Activated CD8-positive, alpha-beta memory T cell treated with anti-CD3 and anti-CD28 coated beads, Interleukin-2, amount 50 U/mL, for 1 hour (primary cell): ENCODE results near the gene UBL3.

Experiments
- DNase-seq: peaks from one replicate; pipeline ENCODE4 v3.0.0-alpha.2; 2020; ENCODE audit errors: extremely low read depth

UBL3 gene

DNA sequence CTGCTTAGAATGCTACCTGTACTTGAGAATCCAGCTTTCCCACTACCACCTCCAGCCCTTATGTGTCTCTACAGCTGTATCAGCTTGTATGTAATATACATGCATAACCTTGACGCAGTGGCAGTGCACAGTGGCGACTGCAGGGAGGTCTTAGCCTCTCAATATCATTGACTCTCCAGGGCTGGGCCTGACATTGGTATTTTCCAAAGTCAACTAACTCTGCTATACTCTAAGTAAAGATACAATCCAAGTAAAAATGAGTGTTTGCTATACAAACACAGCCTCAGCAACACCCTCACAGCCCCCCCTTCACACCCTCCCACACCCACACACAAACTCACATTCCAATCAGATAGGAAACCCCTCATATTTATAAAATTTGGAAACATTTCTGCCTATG is 6.7 kb upstream of the UBL3 start:
- DNase-seq, result no peak

DNA sequence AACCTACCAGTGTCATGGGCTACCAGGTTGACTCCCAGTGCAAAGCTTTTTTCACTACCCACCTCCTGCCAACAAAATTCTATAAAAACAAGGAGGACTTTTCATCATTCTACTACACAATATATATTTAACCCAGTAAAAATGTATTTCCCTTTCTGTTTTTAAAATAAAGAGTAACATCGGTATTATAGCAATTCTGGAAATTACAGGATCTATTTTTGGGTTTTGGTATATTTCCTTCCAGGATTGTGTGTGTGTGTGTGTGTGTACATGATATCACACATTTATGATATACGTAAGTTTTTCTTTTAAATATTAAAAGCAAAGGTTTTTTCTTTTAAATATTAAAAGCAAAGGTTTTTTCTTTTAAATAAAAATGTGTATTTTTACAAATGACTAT is 6.0 kb upstream of the UBL3 start:
- DNase-seq, result no peak

DNA sequence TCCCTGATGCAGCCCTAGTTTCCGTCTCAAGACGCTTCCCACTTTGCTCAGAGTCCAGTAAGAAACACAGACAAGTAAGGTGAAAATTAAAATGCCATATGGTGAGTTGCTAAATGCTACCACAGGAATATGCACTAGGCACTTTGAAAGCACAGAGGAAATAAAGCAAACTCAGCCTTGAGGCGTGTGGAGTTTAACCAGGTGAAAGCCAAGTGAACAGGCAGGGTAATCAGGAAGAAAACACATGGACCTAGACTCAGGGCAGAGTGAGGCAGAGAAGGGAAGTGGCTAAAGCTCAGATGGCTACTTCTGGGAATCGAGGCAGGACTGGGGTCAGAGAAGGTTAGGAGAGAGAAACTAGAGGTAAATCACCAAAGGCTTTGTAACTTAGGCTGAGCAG is 5.4 kb upstream of the UBL3 start:
- DNase-seq, result no peak

DNA sequence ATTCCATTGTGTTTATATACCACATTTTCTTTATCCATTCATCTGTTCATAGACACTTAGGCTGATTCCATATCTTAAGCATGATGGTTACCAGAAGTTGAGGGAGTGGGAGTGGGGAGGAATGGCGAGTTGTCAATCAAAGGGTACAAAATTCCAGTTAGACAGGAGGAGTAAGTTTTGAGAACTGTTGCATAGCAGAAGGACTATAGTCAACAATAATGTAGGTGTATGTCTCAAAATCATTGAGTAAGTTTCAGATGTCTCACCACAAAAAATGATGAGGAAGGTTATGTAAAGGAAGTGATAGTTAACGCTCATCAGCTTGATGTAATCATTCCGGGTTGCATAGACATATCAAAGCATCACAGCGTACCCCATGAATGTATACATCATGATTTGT is 4.6 kb upstream of the UBL3 start:
- no peak for DNase-seq

DNA sequence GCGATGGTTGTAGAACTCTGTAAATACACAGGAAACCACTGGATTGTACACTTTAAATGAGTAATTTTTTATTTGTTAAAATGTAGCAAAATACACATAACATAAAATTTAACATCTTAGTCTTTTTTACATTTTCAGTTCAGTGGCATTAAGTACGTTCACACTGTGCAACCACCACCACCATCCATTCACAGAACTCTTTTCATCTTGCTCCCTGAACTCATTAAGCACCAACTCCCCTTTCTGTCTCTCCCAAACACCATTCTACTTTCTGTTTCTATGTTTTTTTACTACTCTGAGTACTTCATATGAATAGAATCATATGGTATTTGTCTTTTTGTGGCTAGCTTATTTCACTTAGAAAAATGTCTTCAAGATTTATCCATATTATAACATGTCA is 2.7 kb upstream of the UBL3 start:
- DNase-seq, result no peak

DNA sequence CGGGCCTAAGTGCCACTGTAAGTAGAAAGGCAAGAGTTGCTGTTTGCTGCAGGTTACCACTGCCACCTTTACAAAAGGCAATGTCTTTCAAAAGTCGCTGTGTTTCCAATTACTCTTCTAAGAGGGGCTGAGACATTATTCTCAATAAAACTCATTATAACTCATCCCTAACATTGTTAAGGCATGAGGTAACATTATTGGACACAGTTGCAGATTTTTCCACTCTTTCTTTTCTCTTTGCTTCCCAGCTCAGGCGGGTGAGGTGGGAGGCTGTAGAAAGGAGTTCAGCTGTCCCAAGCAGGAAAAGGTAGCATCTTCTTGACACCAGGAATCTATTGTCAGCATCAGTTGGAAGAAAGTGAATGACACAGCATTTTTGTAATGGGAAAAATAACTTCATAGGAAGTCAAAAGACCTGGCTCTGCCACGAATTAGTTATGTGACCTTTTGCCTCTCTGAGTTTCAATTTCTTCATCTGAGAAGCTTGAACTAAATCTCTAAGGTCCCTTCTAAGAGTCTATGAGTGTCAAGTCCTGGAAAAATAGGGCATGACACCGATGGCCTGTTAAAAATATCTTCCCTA is 2.1 kb upstream of the UBL3 start:
- DNase-seq, result no peak

DNA sequence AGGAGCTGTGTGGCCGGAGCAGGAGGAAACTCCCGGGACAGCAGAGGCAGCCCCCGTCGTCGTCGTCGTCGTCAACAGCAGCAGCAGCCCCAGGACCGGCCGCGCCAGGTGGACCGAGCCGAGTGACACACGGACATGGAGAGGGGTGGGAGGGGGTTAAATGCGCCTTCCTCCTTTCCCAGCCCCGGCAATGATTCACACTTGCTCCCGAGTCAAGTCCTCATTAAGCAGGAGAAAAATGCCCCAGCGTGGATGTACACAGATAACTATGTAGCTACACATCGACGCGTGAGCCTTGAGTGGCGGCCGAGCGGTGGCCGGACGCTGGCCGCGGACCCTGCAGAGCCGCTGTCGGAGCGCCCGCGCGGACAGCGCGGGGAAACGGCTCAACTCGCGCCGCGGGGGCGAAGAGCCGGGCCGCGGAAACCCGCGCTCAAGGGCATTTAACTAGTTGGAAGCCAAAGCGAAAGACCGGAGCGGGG is 645 bp downstream of the UBL3 start:
- no peak for DNase-seq

DNA sequence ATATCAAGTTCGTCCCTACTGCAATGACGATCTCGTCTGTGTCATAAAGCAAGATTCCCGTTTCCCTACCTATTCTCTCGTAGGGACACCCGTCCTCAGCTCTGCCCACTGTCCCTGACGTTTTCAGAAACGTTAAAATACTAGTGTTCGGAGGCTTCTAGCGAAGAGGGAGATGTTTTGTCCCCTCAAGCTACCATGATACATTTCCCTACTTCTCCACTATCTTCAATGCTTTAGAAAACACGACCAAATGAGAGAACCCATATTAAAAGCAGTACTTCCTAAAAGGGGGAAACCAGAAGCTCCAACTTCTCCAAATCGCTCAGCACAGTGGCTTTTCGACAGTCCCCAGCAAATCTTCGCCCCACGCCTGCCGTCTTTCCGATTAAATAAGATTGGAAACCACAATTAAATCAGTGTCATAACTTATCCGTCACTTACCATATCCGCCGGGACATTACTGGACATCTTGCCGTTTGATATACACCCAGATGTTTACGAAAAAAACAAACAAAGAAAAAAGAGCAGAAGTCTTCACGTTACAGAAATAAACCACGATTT is 1.3 kb downstream of the UBL3 start:
- DNase-seq, result no peak

DNA sequence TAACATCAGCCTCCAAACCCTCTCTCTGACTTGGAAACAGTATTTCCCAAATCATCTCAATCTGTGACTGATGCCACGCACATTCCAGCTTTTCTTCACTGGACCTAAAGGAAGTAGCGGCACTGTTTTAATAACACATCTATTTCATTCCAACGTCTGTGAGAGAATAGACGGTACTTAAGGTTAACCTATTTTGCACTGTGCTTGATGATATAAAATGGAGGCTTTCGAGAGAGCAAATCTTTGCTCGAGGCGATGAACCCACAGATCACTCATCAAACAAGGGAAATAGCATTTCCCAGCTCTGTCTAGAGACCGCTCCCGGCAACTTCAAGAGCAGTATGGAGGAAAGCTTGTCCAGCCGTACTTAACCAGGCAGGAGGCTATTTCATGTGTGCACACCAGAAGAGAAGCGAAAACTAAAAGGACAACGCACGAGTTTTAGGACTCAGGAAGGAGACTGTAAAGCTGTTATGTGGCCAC is 2.9 kb downstream of the UBL3 start:
- no peak for DNase-seq

DNA sequence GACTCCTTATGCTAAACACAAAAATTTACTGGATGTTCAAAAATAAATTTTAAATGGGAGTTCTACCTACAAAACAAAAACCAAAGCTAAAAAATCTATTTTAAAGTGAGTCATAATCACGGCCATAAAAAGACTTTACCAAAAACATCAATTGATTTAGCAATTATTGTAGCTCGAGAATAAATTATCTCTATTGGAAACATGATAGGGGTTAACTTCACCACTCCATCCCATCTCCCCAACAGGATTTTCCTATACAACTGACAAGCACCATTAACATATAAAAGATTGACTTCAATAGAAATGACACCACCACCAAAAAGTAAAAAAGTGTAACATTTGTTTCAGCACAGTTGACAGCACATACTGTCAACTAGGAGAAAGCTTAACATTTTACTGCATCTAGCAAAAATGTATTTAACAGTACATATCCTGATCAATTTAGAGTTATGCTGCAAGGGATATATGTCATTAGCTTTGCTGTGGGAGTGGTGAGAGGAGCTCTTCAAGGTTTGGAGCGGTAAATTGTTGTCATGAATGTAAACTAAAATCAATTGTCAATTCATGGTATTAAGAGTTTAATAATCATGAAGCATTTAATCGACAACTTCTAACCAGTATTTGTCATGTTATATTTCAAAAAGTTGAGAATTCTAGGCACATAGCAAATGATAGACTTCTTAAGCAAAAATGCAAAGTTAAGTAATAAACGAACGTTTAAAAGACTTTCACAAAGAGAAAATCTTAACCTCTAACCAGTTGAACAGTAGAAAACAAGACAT is 3.8 kb downstream of the UBL3 start:
- DNase-seq, result no peak

DNA sequence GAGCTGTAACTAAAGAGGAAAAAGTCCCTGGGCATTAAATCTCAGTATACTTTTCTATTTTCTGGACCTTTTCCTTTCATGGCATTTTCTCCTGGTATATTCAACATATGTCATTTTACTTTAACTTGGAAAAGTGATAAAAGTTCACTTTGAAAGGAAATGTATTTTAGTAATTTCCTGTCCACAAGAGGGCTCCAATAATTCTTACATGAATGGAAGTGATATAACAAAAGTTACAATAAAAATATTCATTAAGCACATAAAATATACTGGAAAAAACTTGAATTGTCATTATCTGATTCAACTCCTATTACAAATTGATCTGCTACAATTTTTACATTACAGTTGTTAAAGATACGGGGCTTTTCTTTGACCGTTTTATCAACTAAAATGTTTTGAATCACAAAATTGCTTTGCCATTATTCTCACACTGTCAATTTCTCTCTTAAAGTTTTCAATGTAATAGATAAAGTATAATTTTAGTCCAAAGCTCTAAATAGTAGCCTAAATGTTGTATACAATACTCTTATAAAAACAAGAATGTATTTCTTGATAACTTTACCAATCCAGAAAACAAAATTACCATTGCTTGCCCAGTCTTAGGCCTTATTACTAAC is 4.9 kb downstream of the UBL3 start:
- DNase-seq, result no peak

DNA sequence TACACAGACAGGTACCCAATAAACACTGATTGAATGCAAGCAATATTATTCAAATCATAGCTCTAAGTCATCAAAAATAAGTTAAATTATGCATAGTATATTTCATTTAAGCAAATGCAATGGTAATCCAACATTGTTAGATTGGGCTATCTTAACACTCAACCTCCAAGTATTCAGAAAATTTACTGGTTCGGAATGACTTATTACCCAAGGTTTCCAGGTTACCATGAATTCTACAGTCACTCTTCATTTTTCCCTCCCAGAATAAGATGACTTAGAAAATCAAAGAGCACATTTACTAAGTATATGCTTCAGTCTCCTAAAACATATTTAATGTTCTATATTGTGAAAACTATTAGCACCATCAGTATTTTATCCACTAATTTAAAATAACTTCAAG is 6.0 kb downstream of the UBL3 start:
- no peak for DNase-seq

DNA sequence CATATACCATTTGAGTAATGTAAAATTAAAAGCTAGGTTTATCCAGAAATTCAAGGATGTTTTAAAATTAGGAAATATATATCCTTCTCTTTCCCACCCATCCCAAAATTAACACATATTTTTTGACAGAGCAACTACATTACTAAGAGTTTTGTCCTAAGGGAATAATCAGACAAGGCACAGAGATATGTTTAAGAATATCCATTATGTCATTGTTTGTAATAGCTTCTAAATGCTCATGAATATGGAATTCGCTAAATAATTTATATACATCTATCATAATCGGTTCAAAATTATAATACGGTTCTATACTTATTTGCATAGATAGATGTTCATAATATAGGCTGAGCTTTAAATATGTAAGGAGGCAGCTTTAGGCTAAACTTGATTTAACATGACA is 9.8 kb downstream of the UBL3 start:
- DNase-seq, result no peak

DNA sequence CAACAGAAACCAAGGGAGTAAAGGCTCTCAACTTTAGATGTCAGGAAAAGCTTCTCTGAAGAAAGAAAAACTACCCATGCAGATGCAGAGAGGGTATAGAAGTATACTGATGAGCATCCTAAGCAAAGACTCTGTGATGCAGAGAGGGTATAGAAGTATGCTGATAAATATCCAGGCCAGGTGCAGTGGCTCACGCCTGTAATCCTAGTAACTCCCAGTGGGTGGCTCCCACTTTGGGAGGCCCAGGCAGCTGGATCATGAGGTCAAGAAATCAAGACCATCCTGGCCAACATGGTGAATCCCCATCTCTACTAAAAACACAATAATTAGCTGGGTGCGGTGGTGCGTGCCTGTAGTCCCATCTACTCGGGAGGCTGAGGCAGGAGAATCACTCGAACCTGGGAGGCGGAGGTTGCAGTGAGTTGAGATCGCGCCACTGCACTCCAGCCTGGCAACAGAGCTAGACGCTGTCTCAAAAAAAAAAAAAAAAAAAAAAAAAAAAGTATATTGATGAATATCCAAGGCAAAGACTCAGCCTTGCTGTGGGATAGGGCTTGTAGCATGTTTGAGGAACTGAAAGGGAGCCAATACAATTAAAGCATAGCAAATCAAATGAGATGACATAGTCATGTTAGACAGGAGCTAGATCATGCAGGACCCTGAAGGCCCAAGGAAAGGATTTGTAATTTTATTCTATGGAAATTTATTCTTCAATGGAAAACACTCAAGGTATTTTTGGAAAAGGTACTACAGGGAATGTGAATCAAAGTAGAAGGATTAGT is 14.9 kb downstream of the UBL3 start:
- DNase-seq, result no peak

DNA sequence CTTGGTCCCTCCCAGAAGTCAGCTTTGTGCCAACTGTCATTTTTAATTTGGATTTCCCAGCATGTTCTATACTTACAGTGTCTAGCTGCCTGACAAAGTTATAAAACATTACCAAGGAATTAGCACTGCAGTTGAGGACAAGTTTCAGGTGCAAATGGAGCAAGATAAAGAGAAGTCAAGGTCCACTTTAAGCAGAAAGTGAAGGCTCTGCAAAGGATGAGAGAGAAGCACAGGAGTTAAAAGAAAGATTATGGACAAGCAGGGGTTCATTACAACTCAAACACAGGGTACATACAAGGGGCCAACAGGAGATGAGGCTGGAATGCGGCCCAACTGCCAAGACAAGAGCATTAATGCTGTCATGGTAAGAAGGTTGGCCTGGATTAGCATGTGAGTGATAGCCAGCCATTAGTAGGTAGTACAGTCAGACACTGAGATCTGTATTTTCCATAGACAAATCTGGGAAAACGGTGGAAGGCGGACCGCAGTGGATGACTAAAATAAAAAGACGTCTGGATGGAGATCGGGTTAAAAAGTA is 17.6 kb downstream of the UBL3 start:
- no peak for DNase-seq

DNA sequence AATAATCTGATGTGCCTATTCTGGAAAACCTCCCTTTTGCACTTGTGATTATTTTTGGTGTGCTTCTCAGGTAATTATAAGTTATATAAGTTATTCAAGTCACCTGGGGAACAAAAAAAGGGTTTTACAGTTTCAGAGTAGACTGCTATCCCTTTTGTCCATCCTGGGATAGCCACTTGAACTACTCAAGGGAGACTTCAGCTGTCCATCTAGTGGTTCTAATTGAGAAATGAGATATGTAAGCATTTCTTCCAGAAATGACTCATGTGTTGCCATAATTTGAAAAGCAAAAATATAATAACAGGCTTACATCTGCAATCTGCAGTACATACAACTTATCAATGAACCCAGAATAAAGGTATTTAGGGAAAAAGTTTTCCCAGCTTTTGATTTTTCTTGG is 20.4 kb downstream of the UBL3 start:
- no peak for DNase-seq

DNA sequence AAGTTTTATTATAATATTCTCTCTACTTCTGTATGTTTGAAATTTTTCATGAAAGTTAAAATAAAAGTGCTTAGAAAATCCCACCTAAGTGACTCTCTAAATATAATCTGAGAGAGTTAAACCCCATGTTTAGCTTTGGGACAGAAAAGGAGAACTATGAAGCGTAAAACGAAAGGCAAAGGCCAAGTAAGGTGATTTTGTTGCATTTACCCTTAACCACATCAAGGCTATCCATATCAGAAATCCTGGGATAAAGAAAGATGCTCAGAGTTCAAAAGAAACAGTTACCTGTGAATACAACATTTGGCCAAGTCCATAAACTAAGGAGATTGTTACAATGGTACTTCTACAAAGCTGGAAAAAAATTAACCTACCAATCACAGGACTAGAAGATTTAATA is 31.3 kb downstream of the UBL3 start:
- DNase-seq, result no peak

DNA sequence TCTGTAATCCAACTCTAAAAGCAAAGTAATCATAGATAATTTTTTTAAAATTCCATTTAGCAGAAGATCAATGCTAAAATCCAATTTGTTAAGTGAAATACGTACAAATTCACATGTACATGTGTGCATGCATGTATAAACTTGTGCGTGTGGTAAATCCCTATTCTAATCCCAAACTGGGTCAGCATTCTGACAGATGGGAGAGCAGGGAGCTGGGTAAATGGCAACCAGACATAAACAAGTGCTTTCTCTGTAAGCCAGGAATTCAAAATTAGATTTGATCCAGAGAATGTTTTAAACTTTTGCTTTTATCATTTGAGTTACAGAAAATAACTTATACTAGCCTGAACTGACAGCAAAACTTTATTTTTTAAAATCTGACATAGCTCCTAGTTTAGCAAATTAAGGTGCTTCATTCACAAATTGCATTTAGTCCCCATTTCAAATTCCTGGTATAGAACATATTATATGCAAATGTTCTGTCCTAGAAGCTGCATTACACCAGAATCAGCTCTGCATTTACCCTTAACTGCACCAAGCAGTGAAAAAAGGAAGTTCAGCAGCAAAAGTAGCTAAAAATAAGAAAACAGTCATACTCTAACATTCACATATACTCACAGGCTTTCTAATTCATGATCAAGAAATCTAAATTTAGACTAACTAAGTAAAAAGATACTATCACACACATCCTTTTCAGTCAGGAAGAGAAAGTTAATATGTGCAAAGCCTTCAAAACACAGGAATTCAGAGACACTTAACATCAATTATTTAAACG is 32.6 kb downstream of the UBL3 start:
- no peak for DNase-seq

DNA sequence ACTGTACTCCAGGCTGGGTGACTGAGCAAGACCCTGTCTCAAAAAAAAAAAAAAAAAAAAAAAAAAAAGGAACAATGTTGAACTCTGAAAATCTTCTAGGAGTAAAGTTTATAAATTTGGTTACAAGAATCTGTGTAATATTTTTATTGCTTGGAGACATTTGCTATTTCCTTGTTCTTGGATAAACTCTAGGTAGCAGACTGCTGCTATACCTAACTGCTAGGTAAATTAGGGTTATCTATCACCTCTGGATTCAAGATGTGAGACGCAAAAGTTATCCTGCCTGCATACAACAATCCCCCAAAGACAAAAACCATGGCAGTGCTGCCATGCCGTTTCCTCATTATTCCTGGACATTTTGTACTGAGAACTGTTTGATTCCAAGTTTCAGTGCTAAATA is 33.7 kb downstream of the UBL3 start:
- no peak for DNase-seq

DNA sequence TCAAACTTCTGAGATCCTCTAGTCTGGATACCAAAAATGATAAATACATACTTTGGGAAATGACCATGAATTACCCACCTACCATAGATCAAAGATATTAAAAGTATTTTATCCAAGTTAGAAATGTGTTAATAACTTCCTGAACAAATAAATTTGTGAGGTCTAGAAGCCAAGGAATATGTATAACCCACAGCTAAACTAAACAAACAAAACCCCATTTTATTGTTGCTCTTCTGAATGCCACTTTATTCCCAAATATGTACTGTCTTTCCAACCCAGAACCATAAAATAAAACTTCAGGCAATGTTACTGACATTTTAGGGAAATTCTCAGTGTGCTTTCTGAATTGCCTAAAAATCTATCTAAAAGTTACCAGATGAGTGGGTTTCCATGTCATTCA is 35.1 kb downstream of the UBL3 start:
- DNase-seq, result no peak

DNA sequence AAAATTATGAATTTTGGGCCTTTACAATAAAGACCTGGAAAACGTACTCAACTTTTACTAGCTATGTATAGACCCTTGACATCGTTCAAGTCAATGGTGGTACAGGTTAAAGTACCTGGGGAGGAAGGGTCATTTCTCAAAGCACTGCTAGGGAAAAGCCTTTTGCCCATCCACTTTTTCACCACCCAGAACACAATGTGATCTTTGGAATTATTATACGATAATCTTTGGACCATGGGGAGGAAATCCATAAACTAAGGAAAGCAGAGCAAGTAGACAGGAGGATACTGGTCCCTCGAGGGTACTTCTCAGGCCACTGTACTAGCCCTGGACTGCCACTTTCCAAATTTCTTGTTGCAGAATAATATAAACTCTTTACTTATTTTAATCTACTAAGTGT is 39.5 kb downstream of the UBL3 start:
- DNase-seq, result no peak
